GM12872 (cell line): Measurements from ENCODE around the gene NT5C2.

Source experiments
- TF ChIP-seq, protein P1 (sequence below): IDR thresholded peaks from 3 replicates; pipeline ENCODE4 v1.5.1; 2011; ENCODE audit warnings: low read depth, mild to moderate bottlenecking, low read length, moderate library complexity; ENCODE audit not compliant: insufficient read depth

The NT5C2 gene

DNA sequence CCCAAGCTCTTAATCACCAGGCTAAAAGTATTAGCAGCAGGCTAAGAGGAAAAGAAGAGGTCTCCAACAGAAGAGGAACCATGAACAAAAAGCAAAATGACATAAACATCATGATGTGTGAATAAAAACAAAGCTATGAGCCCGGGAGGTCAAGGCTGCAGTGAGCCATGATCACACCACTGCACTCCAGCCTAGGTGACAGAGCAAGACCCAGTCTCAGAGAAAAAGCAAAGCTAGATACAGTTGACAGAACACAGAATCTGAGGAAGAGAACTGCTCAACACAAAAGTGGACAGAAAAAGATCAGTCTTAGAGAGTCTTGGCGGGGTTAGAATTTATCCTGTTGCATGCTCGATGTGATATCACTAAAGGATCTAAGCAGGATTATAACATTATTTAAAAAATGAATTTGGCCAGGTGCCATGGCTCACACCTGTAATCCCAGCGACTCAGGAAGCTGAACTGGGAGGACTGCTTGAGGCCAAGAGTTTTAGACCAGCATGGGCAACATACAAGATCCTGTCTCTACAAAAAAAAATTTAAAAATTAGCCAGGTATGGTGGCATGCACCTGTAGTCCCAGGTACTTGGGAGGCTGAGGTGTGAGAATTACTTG, 37.5 kb downstream of the NT5C2 start:
- TF ChIP-seq, protein P1, sequence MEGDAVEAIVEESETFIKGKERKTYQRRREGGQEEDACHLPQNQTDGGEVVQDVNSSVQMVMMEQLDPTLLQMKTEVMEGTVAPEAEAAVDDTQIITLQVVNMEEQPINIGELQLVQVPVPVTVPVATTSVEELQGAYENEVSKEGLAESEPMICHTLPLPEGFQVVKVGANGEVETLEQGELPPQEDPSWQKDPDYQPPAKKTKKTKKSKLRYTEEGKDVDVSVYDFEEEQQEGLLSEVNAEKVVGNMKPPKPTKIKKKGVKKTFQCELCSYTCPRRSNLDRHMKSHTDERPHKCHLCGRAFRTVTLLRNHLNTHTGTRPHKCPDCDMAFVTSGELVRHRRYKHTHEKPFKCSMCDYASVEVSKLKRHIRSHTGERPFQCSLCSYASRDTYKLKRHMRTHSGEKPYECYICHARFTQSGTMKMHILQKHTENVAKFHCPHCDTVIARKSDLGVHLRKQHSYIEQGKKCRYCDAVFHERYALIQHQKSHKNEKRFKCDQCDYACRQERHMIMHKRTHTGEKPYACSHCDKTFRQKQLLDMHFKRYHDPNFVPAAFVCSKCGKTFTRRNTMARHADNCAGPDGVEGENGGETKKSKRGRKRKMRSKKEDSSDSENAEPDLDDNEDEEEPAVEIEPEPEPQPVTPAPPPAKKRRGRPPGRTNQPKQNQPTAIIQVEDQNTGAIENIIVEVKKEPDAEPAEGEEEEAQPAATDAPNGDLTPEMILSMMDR: no peak

GRCh38 chr10:103154521-103155299, 38.4 kb downstream of the NT5C2 start:
- TF ChIP-seq, protein P1: no peak

DNA sequence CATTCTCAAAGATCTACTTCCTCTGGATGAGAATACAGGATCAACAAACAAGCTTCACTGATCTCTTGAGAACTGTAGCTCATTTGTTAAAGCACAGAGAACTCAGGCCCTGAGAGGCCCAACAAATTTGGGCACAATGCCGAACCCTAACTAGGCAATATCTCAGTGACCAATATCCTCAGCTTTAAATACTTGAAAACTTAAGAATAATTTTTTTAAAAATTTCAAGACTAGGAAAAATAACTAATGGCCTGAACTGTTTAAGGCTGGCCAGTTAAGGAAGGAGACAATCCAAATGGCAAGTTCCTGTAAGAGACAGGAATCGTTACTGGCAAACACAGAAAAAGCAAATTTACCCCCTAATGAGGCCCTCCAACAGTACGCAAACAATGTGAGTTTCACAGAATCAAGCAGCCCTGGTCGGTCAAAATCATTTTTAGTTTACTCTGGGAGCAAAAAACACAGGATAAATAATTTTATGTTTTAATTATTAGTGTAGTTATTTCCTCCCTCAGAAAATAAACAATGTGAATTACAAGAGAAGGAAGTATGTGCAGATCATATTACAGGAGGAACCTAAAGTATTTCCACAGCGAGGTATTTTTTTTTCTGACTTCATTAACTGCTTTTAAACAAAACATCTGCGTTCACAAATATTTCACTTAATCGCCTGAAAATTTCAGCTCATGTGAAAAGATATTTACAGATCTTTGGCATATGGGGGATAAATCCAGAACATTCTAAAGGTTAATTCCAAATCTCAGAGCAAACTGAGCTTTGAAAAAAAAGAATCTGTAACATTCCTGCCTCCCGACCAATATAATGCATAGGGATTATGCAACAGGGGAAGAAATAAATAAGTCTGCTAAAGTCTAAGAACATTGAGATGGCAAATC, 39.5 kb downstream of the NT5C2 start:
- TF ChIP-seq, protein P1: no peak

- TF ChIP-seq, protein P1: no peak
These were observed 43.0 kb downstream of the NT5C2 start for GRCh38 chr10:103149991-103150622.

- TF ChIP-seq, protein P1: no peak
These were observed 45.4 kb downstream of the NT5C2 start for GRCh38 chr10:103147645-103148044.

- TF ChIP-seq, protein P1: no peak
These were observed 47.1 kb downstream of the NT5C2 start for GRCh38 chr10:103145860-103146466.

DNA sequence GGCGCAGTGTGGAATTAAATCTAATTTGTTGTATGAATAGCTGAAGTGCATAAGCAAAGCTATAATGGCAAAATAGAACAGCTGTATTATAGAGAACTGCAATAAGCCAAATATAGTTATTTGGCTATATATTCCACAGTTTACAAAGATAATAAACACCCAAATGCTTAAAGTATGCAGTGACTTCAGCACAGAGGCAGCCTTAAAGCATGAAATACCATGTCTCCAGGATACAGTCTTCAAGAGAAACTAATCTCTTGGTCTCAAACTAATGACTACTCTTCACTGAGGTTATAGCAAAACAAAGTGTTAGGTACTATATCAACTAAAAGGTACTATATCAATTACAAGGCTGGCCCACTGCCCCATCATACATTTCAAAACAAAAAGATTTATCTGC, 48.0 kb downstream of the NT5C2 start:
- TF ChIP-seq, protein P1: no peak
